GM12874 (cell line): Measurements from ENCODE around the gene MRPS18A.

Experiments used
- CTCF ChIP-seq: IDR thresholded peaks from 2 replicates; pipeline ENCODE4 v1.5.1; 2011; ENCODE audit warnings: low read depth, mild to moderate bottlenecking, control low read depth, low read length, moderate library complexity; ENCODE audit not compliant: insufficient read depth

Gene MRPS18A

GRCh38 chr6:43668151-43669028 lies 19.2 kb downstream of the MRPS18A start:
- peak; percentile 87 for TF ChIP-seq CTCF

DNA sequence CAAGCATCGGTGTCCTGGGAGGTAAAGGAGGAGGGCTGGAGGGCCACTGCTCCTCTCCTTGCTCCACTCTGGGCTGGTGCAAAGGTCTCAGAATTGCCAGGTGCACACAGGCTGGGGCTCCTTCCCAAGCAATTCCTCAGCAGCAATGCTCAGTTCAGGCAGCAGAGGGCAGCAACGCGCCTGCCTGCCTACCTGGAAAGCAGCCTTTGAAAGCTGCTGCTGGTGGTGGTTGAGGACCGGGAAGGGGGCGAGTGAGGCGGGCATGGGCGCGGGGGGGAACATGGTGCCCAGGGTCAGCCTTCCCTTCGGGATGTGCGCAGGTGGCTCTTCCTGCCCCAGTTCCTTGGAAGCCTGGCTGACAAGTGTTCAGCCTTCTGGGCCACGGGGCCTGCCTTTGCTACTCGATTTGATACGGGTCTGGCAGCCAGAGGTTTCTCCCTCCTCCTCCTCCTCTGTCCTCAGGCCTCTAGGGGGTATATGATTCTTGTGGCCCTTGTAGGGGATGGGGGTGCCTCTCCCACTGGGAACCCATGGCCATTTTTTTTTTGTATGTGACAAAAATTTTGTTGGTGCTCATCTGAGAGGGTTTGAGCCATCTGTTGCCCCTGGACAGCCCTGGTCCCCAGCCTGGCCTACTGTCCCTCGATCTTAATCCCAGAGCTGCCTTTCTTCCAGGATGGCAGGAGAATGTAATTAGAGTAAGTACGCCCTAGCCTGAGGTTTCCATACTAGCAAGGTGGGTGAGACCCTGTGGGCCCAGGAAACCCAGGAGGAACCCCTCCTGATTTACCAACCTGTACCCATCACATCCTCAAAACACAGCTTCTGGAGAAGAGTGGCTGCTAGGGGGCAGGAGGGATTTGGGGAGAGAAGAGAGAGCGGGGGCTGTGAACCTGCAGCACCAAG lies 20.1 kb downstream of the MRPS18A start:
- TF ChIP-seq CTCF: peak; percentile 98

- TF ChIP-seq CTCF: no peak
Measured at GRCh38 chr6:43666196-43666920, 21.2 kb downstream of the MRPS18A start.

DNA sequence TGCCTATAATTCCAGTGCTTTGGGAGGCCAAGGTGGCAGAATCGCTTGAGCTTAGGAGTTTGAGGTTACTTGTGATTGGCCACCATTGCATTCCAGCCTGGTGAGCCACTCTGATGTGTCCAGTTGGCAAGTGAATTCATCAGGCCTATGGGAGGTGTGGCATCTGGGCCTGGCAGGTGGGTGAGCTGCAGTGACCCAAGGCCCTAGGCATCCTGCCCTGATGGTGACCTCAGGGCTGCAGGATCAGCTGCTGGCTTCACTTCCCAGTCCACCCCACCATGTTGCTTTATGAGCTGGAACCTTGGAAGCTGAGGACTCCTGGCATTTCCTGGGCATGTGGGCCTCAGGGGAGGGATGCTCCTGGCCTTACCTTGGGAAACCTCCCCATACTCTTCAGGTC lies 22.2 kb downstream of the MRPS18A start:
- no peak for TF ChIP-seq CTCF

- TF ChIP-seq CTCF: no peak
Measured at GRCh38 chr6:43658161-43658560, 29.4 kb downstream of the MRPS18A start.

DNA sequence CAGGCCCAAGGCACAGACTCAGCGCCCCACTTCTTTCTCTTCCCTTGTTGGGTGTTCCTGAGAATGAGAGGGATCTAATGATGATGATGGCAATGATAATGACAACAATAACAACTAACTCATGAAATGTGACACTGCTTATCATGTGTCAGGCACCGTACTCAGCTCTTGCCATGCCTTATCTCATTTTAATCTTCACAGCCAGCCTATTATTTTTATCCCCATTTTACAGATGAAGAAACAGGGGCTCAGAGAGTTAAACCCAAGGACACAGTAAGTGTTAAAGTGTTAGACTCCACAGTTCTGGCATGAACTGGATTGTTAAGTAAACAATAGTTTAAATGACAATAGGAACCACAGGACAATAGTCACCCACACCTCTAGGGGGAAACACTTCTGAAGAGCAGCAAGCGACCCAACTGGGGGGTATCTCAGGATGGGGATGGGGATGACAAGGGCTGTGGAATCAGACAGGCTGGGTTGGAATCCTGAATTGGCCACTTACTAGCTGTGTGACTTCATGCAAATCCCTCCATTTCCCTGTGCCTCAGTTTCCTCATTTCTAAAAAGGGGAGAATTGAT lies 30.3 kb downstream of the MRPS18A start:
- TF ChIP-seq CTCF: no peak
